Motor neuron (in vitro differentiated cells): ENCODE data around the gene GNE. TPM values are rescaled to one million over a fixed set of nuclear protein-coding genes. Genes with fewer than 3 reads are reported as not detected.
"Not testable (repeated sequence)": the region's sequence is repeated elsewhere in the genome, so short reads cannot be mapped to it uniquely, and the experiment has no call there.

Experiments used
- ATAC-seq, 8 experiments: fragments of 200-7000 bp; cut with Tn5 transposase; replicated peaks in 6 of 8; 2 replicates each; pipeline ENCODE4 v1.8.0; 2021; ENCODE audit warnings: mild to moderate bottlenecking in 8 of 8, moderate library complexity in 8 of 8
- H3K27ac ChIP-seq, 2 donors: fragments of 250-450 bp; sonication (Bioruptor Pico); 2 replicates each; pipeline ENCODE4 v1.9.0; 2021; ENCODE audit warnings: antibody characterized with exemption in 2 of 2, mild to moderate bottlenecking in 2 of 2, moderate library complexity in 1 of 2
- H3K4me1 ChIP-seq, 2 donors: fragments of 250-450 bp; sonication (Bioruptor Pico); replicated peaks in 1 of 2; 2 replicates each; pipeline ENCODE4 v1.6.1; 2021; ENCODE audit warnings: antibody characterized with exemption in 2 of 2, mild to moderate bottlenecking in 2 of 2, moderate library complexity in 1 of 2
- H3K4me3 ChIP-seq, 5 donors: fragments of 250-450 bp; sonication (Bioruptor Pico); 2 replicates each; pipeline ENCODE4 v1.9.0; 2021; ENCODE audit warnings: antibody characterized with exemption in 5 of 5, mild to moderate bottlenecking in 5 of 5, moderate library complexity in 4 of 5
- WGBS, 10 experiments: fragments of 450-650 bp; shearing (Covaris generic); methylation state at CpG; one replicate each; pipeline ENCODE4 v1.0.0; 2022; 5-methylcytosine and 5-hydroxymethylcytosine counted together
- in situ Hi-C, 9 experiments: fragments of 400-800 bp; cut with MboI; loops; one replicate each; pipeline ENCODE4 v1.15.0; 2021; ENCODE audit warnings: low sequenced_read_pairs in 9 of 9, low pct_unique_long_range_greater_than_20kb in 2 of 9; ENCODE audit not compliant: unreplicated experiment in 9 of 9
- total RNA-seq, 8 experiments: library from RNA; unstranded; fragments of 300-600 nt; gene quantifications; 2 replicates each; pipeline versions ENCODE4 v1.2.3 to v1.2.4, GENCODE V29; 2022

The GNE gene
- total RNA-seq, 8 experiments from 2014 or later = 17.0 to 22.7 (median 19.7) TPM

GRCh38 chr9:36258996-36259533 is 817 bp upstream of the GNE start:
- in situ Hi-C loops = loop anchor here in 1 of 9 experiments (25.0 kb wide), 1 partner anchor 97 kb away; the partner anchor contains the start of gene CCIN
- Histone ChIP-seq H3K27ac (peak overlapping the region; percentile 77 to 96), H3K4me1 (peaks cover 0 to 4% of the 10 kb centered on the region in 2 donors), H3K4me3 (peak overlapping the region; percentile 68 to 97 (median 80))
- no peak for ATAC-seq
- 15 to 100% (median 74%) methylated on average over 1 to 7 of the region's 7 CpGs; no CpG with 5 or more reads in 2 of the 10 experiments for WGBS, 10 experiments

- in situ Hi-C loops = loop anchor here in 1 of 9 experiments (25.0 kb wide), 1 partner anchor 89 kb away; the partner anchor contains the start of gene CCIN
- no peak for ATAC-seq
- no peaks in the 10 kb centered on the region for H3K4me1 ChIP-seq
- 80 to 100% (median 100%) methylated on average over 1 of the region's 1 CpG; no CpG with 5 or more reads in 6 of the 10 experiments for WGBS, 10 experiments
- H3K27ac ChIP-seq = no peak overlapping the region
- no peak overlapping the region for H3K4me3 ChIP-seq
Observed at GRCh38 chr9:36251428-36251827, 6.8 kb downstream of the GNE start.

- in situ Hi-C loops = loop anchor here in 1 of 9 experiments (25.0 kb wide), 1 partner anchor 88 kb away; the partner anchor contains the start of gene CCIN
- H3K27ac ChIP-seq = no peak overlapping the region
- no peak overlapping the region for H3K4me3 ChIP-seq
- no peaks in the 10 kb centered on the region for H3K4me1 ChIP-seq
- ATAC-seq = no peak
- 44 to 100% (median 86%) methylated on average over 1 of the region's 1 CpG; no CpG with 5 or more reads in 1 of the 10 experiments for WGBS, 10 experiments
Observed at GRCh38 chr9:36250079-36250478, 8.2 kb downstream of the GNE start.

DNA sequence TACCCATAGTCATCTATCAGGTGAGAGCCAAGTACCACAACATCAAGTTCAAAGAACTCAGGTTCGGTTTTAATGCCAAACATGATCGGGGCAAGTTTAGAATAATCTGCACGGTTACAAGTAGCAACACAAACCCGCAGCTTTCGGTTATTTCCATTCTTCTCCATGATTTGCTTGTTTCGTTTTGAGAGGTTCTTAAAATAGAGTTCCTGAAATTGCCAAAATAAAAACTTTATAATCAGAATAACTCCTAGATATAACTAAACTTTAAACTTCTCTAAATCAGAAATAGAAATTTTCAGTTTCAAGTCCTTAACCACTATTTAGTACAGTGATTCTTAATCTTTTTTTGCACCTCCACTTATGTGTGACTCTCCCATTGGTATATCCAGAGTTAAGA is 9.1 kb downstream of the GNE start:
- H3K27ac ChIP-seq = no peak overlapping the region
- ATAC-seq = no peak
- H3K4me1 ChIP-seq = no peaks in the 10 kb centered on the region
- 73 to 100% (median 94%) methylated on average over 1 to 6 of the region's 6 CpGs for WGBS, 10 experiments
- H3K4me3 ChIP-seq = no peak overlapping the region
- in situ Hi-C loops = loop anchor here in 1 of 9 experiments (25.0 kb wide), 1 partner anchor 88 kb away; no protein-coding TSS in a partner anchor

DNA sequence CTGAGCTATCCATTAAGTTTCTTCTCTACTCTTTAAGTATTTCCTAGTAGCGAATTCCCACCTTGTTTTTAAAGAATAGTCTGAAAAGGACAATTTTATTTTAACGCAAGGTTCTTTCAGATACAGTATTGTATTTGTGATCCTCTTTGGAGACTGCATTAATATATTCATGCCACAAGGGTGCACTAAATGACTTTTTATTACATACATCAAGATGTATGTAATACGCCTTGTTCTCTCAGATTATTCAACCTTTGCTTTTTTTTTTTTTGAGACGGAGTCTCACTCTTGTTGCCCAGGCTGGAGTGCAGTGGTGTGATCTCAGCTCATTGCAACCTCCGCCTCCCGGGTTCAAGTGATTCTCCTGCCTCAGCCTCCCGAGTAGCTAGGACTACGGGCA is 10.2 kb downstream of the GNE start:
- H3K4me1 ChIP-seq, H3K4me3 ChIP-seq, H3K27ac ChIP-seq: not testable (repeated sequence)
- in situ Hi-C loops = loop anchor here in 1 of 9 experiments (25.0 kb wide), 1 partner anchor 89 kb away; no protein-coding TSS in a partner anchor
- 43 to 86% (median 77%) methylated on average over 2 to 7 of the region's 8 CpGs; no CpG with 5 or more reads in 1 of the 10 experiments for WGBS, 10 experiments
- peak in 3 of 8 experiments; percentile 47 to 79 (median 53) for ATAC-seq

DNA sequence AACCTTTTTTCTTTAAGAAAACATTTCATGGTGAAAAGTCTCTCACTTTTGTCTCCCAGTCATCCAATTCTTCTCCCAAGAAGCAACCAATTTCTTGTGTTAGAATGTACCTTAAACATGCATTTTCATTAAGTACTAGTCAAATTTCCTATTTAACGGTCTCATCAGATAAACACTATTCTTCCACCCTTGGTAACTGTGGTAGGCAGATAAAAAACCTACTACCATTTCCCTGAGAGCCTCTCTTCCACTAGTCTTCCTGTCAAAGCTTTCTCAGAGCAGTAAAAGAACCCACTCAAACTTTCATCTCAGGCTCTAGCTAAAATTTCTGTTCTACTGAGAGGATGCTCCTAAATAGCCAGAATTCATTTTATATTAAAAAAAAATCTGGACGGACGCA is 10.9 kb downstream of the GNE start:
- ATAC-seq = no peak
- WGBS, 10 experiments = 75 to 100% (median 100%) methylated on average over 1 to 3 of the region's 3 CpGs; no CpG with 5 or more reads in 1 of the 10 experiments
- no peak overlapping the region for H3K4me3 ChIP-seq
- no peaks in the 10 kb centered on the region for H3K4me1 ChIP-seq
- in situ Hi-C loops = loop anchor here in 1 of 9 experiments (25.0 kb wide), 1 partner anchor 90 kb away; no protein-coding TSS in a partner anchor
- H3K27ac ChIP-seq = no peak overlapping the region

- ATAC-seq = no peak
- no peak overlapping the region for H3K27ac ChIP-seq
- WGBS, 10 experiments = 55 to 100% (median 94%) methylated on average over 1 to 5 of the region's 6 CpGs
- in situ Hi-C loops = loop anchor here in 1 of 9 experiments (25.0 kb wide), 1 partner anchor 91 kb away; no protein-coding TSS in a partner anchor
- no peak overlapping the region for H3K4me3 ChIP-seq
- no peaks in the 10 kb centered on the region for H3K4me1 ChIP-seq
Observed at GRCh38 chr9:36245906-36246305, 12.3 kb downstream of the GNE start.

- not testable (repeated sequence) for H3K4me1 ChIP-seq, H3K4me3 ChIP-seq, H3K27ac ChIP-seq, ATAC-seq
- in situ Hi-C loops = loop anchor here in 1 of 9 experiments (25.0 kb wide), 1 partner anchor 98 kb away; no protein-coding TSS in a partner anchor
- 83 to 100% (median 100%) methylated on average over 1 to 3 of the region's 3 CpGs; no CpG with 5 or more reads in 2 of the 10 experiments for WGBS, 10 experiments
Observed at GRCh38 chr9:36239675-36240074, 18.6 kb downstream of the GNE start.

- not testable (repeated sequence) for H3K4me1 ChIP-seq, H3K4me3 ChIP-seq, ATAC-seq, H3K27ac ChIP-seq
- 93 to 100% (median 100%) methylated on average over 1 to 7 of the region's 7 CpGs; no CpG with 5 or more reads in 1 of the 10 experiments for WGBS, 10 experiments
- in situ Hi-C loops = loop anchor here in 1 of 9 experiments (25.0 kb wide), 1 partner anchor 98 kb away; no protein-coding TSS in a partner anchor
Observed at GRCh38 chr9:36239205-36239604, 19.0 kb downstream of the GNE start.

GRCh38 chr9:36237230-36237629 is 21.0 kb downstream of the GNE start:
- WGBS, 10 experiments = 89 to 100% (median 100%) methylated on average over 2 to 3 of the region's 3 CpGs; no CpG with 5 or more reads in 1 of the 10 experiments
- H3K4me1 ChIP-seq = no peaks in the 10 kb centered on the region
- no peak overlapping the region for H3K4me3 ChIP-seq
- ATAC-seq = no peak
- H3K27ac ChIP-seq = no peak overlapping the region
- in situ Hi-C loops = loop anchor here in 1 of 9 experiments (25.0 kb wide), 1 partner anchor 100 kb away; no protein-coding TSS in a partner anchor

DNA sequence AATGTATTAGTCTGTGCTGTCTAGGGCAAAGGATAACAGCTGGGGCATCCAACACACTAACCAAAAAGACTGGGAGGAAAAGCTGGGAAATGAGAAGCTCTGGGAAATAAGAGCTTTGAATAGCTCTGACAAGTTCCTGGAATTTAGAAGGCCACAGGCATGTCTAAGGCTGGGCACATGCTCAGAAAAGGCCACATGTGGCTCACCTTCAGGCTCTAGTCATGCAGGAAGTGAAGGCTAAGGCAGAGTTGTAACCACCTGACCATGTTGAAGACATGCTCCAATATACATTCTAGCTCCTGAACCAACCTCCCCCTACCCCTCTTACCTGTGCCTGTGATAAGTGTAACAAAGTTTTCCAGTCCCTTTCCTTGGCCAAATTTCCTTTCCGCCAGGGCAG is 35.8 kb downstream of the GNE start:
- 80 to 100% (median 100%) methylated on average over 1 of the region's 1 CpG; no CpG with 5 or more reads in 4 of the 10 experiments for WGBS, 10 experiments
- Histone ChIP-seq H3K4me1 (no peaks in the 10 kb centered on the region), H3K27ac (no peak overlapping the region), H3K4me3 (no peak overlapping the region)
- in situ Hi-C loops = no loop called here
- no peak for ATAC-seq

- no peak for ATAC-seq
- Histone ChIP-seq H3K27ac (no peak overlapping the region), H3K4me1 (no peaks in the 10 kb centered on the region), H3K4me3 (no peak overlapping the region)
- in situ Hi-C loops = no loop called here
- 83 to 100% (median 100%) methylated on average over 1 to 3 of the region's 3 CpGs; no CpG with 5 or more reads in 3 of the 10 experiments for WGBS, 10 experiments
Observed at GRCh38 chr9:36221667-36222066, 36.6 kb downstream of the GNE start.

- no peaks in the 10 kb centered on the region for H3K4me1 ChIP-seq
- no peak for ATAC-seq
- in situ Hi-C loops = no loop called here
- H3K27ac ChIP-seq = no peak overlapping the region
- WGBS, 10 experiments = 71 to 100% (median 88%) methylated on average over 1 to 4 of the region's 7 CpGs; no CpG with 5 or more reads in 1 of the 10 experiments
- no peak overlapping the region for H3K4me3 ChIP-seq
Observed at GRCh38 chr9:36218411-36218901, 39.8 kb downstream of the GNE start.
